HCT116 (cell line): ENCODE measurements around the gene STK11. TPM values are rescaled to one million over a fixed set of nuclear protein-coding genes. Genes with fewer than 3 reads are reported as not detected.

Experiments
- ATAC-seq: fragments of 200-7000 bp; cut with Tn5 transposase; 2 replicates; pipeline ENCODE4 v1.9.1; 2020; ENCODE audit warnings: mild to moderate bottlenecking, moderate library complexity
- BruUV-seq: library from RNA; stranded (reverse); fragments of 400-500 nt; replicated peaks from 2 replicates; lab custom pipeline; 2021; lab: Mats Ljungman, UMichigan
- CTCF ChIA-PET: fragments of 300-600 bp; sonication (Branson Sonifier 250); formaldehyde crosslinking; loops from one replicate; lab custom pipeline; 2021; ENCODE audit warnings: antibody characterized with exemption; lab: Charles Lee
- POLR2A ChIA-PET: fragments of 300-600, 350-600 bp; sonication (Branson Sonifier 250); formaldehyde crosslinking; loops from one replicate; lab custom pipeline; 2021; ENCODE audit warnings: antibody characterized with exemption; lab: Charles Lee
- RAD21 ChIA-PET, 2 experiments: fragments of 300-600 bp; sonication (Branson Sonifier 250); formaldehyde crosslinking; loops; one replicate each; lab custom pipeline; 2023; ENCODE audit warnings: low total read pairs in 2 of 2; ENCODE audit not compliant: uncharacterized antibody in 2 of 2, unreplicated experiment in 2 of 2, low non-redundant PET in 1 of 2; lab: Charles Lee
- DNase-seq: peaks from one replicate; pipeline ENCODE4 v3.0.0-alpha.2; 2010; ENCODE audit warnings: low read depth, low spot score
- H2AFZ ChIP-seq: fragments of 200-600 bp; shearing (Covaris generic), sonication (generic); 2 replicates; pipeline ENCODE4 v1.6.1; 2017; ENCODE audit warnings: low read depth, mixed run types, mixed read lengths, antibody characterized with exemption, low read length; ENCODE audit not compliant: poor library complexity, severe bottlenecking
- H3K27ac ChIP-seq: 2 replicates; pipeline ENCODE4 v1.5.1; 2012; ENCODE audit warnings: low read depth, low read length
- H3K27me3 ChIP-seq: fragments of 200-600 bp; sonication (generic); 2 replicates; pipeline ENCODE4 v1.6.1; 2016; ENCODE audit warnings: mixed run types, low read length, mixed read lengths; ENCODE audit not compliant: insufficient read depth
- H3K36me3 ChIP-seq, 2 experiments: fragments of 200-500 bp in 1 of 2; fragments of 200-600 bp in 1 of 2; sonication (Bioruptor generic) in 1 of 2; sonication (generic) in 1 of 2; 2 replicates each; pipeline versions ENCODE4 v1.5.1 to v1.6.1; 2014 to 2016; ENCODE audit warnings: low read length in 2 of 2, inconsistent platforms in 1 of 2, mixed read lengths in 1 of 2, mixed run types in 1 of 2; ENCODE audit not compliant: insufficient read depth in 2 of 2, control insufficient read depth in 1 of 2
- H3K4me1 ChIP-seq, 2 experiments: fragments of 200-600 bp in 1 of 2; sonication (generic) in 1 of 2; 2 replicates each; pipeline versions ENCODE4 v1.5.1 to v1.6.1; 2012 to 2017; ENCODE audit warnings: low read length in 2 of 2, inconsistent platforms in 1 of 2, mild to moderate bottlenecking in 1 of 2, mixed read lengths in 1 of 2, mixed run types in 1 of 2, moderate library complexity in 1 of 2; ENCODE audit not compliant: insufficient read depth in 2 of 2, control insufficient read depth in 1 of 2
- H3K4me2 ChIP-seq: fragments of 200-600 bp; sonication (generic); 2 replicates; pipeline ENCODE4 v1.6.1; 2017; ENCODE audit warnings: mixed run types, low read length, mixed read lengths
- H3K4me3 ChIP-seq, 2 experiments: fragments of 200-600 bp in 1 of 2; sonication (generic) in 1 of 2; replicated peaks in 1 of 2; 2 replicates each; pipeline ENCODE4 v1.5.1; 2011 to 2016; ENCODE audit warnings: low read length in 2 of 2, control low read depth in 1 of 2, low read depth in 1 of 2, mild to moderate bottlenecking in 1 of 2, mixed read lengths in 1 of 2, mixed run types in 1 of 2
- H3K79me2 ChIP-seq: fragments of 200-600 bp; sonication (generic); 2 replicates; pipeline ENCODE4 v1.6.1; 2017; ENCODE audit warnings: mild to moderate bottlenecking, mixed run types, low read length, moderate library complexity, mixed read lengths; ENCODE audit not compliant: insufficient read depth
- H3K9ac ChIP-seq: fragments of 200-600 bp; sonication (generic); 2 replicates; pipeline ENCODE4 v1.6.1; 2016; ENCODE audit warnings: low read length, mixed read lengths
- H3K9me2 ChIP-seq: fragments of 200-600 bp; sonication (generic), shearing (Covaris generic); 2 replicates; pipeline ENCODE4 v1.6.1; 2017; ENCODE audit warnings: mixed run types, mild to moderate bottlenecking, moderate library complexity; ENCODE audit not compliant: insufficient read depth
- H3K9me3 ChIP-seq, 2 experiments: fragments of 200-500 bp in 1 of 2; fragments of 200-600 bp in 1 of 2; sonication (Bioruptor generic) in 1 of 2; sonication (generic) in 1 of 2; 2 replicates each; pipeline ENCODE4 v1.6.1; 2014 to 2017; ENCODE audit warnings: low read length in 2 of 2, mixed read lengths in 2 of 2, inconsistent platforms in 1 of 2, low read depth in 1 of 2, mild to moderate bottlenecking in 1 of 2, mixed run types in 1 of 2, moderate library complexity in 1 of 2; ENCODE audit not compliant: control insufficient read depth in 1 of 2, insufficient read depth in 1 of 2
- H4K20me1 ChIP-seq: fragments of 200-600 bp; sonication (generic), shearing (Covaris generic); 2 replicates; pipeline ENCODE4 v1.6.1; 2017; ENCODE audit warnings: mixed run types, mild to moderate bottlenecking, moderate library complexity; ENCODE audit not compliant: insufficient read depth
- CEBPB ChIP-seq: IDR thresholded peaks from 2 replicates; pipeline ENCODE4 v1.6.1; 2012; ENCODE audit warnings: low read depth
- EGR1 ChIP-seq: IDR thresholded peaks from 2 replicates; pipeline ENCODE4 v1.6.1; 2012; ENCODE audit warnings: low read depth
- EZH2 ChIP-seq: fragments of 200-600 bp; sonication (generic); IDR thresholded peaks from 2 replicates; pipeline ENCODE4 v1.6.1; 2017; ENCODE audit warnings: antibody characterized with exemption, mixed run types
- EZH2phosphoT487 ChIP-seq: fragments of 200-600 bp; IDR thresholded peaks from 2 replicates; pipeline ENCODE4 v1.6.1; 2018; ENCODE audit warnings: antibody characterized with exemption, borderline replicate concordance
- JUND ChIP-seq: IDR thresholded peaks from 2 replicates; pipeline ENCODE4 v1.6.1; 2012
- POLR2AphosphoS5 ChIP-seq: IDR thresholded peaks from 2 replicates; pipeline ENCODE4 v1.6.1; 2011; ENCODE audit warnings: mild to moderate bottlenecking, low read depth, low read length, moderate library complexity
- SIN3A ChIP-seq: IDR thresholded peaks from 2 replicates; pipeline ENCODE4 v1.6.1; 2012; ENCODE audit warnings: low read depth
- SP1 ChIP-seq: IDR thresholded peaks from 2 replicates; pipeline ENCODE4 v1.6.1; 2012; ENCODE audit warnings: low read depth
- TCF7L2 ChIP-seq: IDR thresholded peaks from 2 replicates; pipeline ENCODE4 v1.7.0; 2011; ENCODE audit warnings: borderline replicate concordance, inconsistent platforms; ENCODE audit not compliant: insufficient read depth, insufficient read length; ENCODE audit errors: extremely low read depth
- YY1 ChIP-seq: IDR thresholded peaks from 2 replicates; pipeline ENCODE4 v1.6.1; 2011; ENCODE audit warnings: low read length, low read depth, moderate library complexity, mild to moderate bottlenecking; ENCODE audit not compliant: insufficient replicate concordance; ENCODE audit errors: extremely low read depth
- ZFX ChIP-seq: fragments of 450-650 bp; IDR thresholded peaks from 2 replicates; pipeline ENCODE4 v1.6.1; 2017
- intact Hi-C: fragments of 100-400 bp; cut with micrococcal nuclease; formaldehyde crosslinking; loops from 2 replicates; pipeline ENCODE4 v1.10.0; 2022
- total RNA-seq: library from RNA; stranded (reverse); gene quantifications from one replicate; pipeline ENCODE4 v1.2.1, GENCODE V29; 2021; ENCODE audit not compliant: unreplicated experiment
- TF ChIP-seq, protein P1 (sequence below): IDR thresholded peaks from 2 replicates; pipeline ENCODE4 v1.6.1; 2012
- TF ChIP-seq, protein P2 (sequence below): IDR thresholded peaks from 2 replicates; pipeline ENCODE4 v1.6.1; 2012
- TF ChIP-seq, protein P3 (sequence below): IDR thresholded peaks from 2 replicates; pipeline ENCODE4 v1.6.1; 2012; ENCODE audit warnings: low read depth

Gene STK11
- total RNA-seq, 1 experiment from 2014 or later = 86.9 TPM

DNA sequence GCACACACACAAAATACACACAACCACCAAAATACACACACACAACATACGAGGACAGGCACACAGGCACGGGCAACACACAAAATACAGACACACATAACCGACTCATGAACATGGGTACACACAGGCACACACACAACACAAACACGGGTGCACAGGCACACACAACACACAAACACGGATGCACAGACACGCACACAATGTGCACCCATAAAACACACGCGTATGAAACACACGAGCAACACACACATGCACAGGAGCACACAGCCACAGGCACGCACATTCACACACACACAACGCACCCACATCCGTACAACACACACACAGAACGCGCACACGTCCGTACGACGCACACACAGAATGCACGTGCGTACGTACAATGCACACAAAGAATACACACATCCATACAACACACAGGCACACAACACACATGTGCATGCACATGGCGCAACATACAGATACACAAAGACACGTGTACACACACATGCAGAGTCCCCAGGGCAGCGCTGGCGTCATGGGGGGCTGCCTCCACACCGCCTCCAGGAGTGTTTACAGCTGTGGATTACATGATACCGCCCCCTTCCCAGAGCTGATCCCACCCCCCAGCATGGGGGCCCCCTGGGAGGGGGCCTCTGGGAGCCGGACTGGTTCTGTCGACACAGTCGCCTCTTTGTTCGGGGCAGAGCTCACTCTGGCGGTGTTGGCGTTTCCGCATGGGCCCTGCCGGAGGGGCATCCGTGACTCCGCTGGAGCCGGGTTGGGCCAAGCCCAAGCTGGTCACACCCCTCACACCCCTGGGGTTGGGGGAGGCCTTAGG lies 34.4 kb upstream of the STK11 start:
- Histone ChIP-seq H3K9me3 (no peaks in the 10 kb centered on the region), H4K20me1 (no peaks in the 10 kb centered on the region), H3K36me3 (peaks cover 3 to 17% of the 10 kb centered on the region in 2 experiments; a peak in 2 of 4 replicates), H3K79me2 (peaks cover 79% of the 10 kb centered on the region), H3K4me1 (peaks cover 42 to 66% of the 10 kb centered on the region in 2 experiments), H3K9me2 (no peaks in the 10 kb centered on the region), H3K4me3 (no peak overlapping the region), H3K9ac (no peak overlapping the region)
- ChIA-PET POLR2A (no interaction called here), RAD21 (no interaction called here)
- no TSS peak for BruUV-seq
- ATAC-seq (no peak), DNase-seq (no peak)
- intact Hi-C loops = no loop called here
- no peak for TF ChIP-seq SIN3A
- TF ChIP-seq, all 23 proteins: peak for 0
- peak overlapping the region; percentile 28; the same call in 1 of the 2 replicates for H3K4me2 ChIP-seq
- CTCF ChIA-PET = no interaction called here
- no peaks in the 10 kb centered on the region for H3K27me3 ChIP-seq
- no peak overlapping the region; the same call in 1 of the 2 replicates for H3K27ac ChIP-seq
- no peak overlapping the region for H2AFZ ChIP-seq

DNA sequence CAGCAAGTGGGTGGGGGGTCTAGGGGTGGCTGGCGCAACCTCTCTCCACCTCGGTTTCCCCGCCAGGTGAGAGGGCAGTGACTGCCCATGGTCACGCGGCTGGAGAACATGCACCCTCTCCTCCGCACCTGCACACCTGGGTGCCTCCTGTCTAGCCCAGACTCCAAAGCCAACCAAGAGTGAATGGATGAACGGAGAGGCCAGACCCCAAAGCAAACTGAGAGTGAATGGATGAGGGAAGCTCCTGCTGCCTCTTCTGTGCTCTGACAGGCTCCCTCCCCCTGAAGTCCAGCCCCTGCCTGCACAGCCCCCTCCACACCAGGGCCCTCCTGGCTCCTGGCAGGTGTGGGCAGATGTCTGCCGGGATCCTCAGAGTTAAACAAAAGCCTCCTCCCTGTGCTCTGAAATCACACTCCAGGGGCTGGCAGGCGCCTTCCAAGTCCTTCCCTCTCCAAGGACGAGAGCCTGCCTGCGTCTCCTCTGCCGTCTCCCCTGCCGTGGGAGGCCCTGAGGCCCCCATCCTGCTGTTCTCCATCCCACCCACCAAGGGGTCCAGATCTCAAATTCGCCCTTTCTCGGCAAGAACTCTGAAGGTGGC lies 33.7 kb upstream of the STK11 start:
- no peak for DNase-seq
- Histone ChIP-seq H3K9ac (peak overlapping the region; percentile 99; the same call in 1 of the 2 replicates), H3K36me3 (peaks cover 0 to 13% of the 10 kb centered on the region in 2 experiments; a peak in 1 of 4 replicates), H3K27me3 (no peaks in the 10 kb centered on the region), H4K20me1 (no peaks in the 10 kb centered on the region), H3K4me3 (peak overlapping the region in 1 of 2 experiments; percentile 98; a peak in 2 of 4 replicates), H3K9me2 (no peaks in the 10 kb centered on the region), H2AFZ (no peak overlapping the region), H3K4me2 (peak overlapping the region; percentile 96), H3K27ac (peak overlapping the region; percentile 92), H3K4me1 (peaks cover 47 to 73% of the 10 kb centered on the region in 2 experiments), H3K79me2 (peaks cover 72% of the 10 kb centered on the region), H3K9me3 (no peaks in the 10 kb centered on the region)
- CTCF ChIA-PET = no interaction called here
- intact Hi-C loops = no loop called here
- RAD21 ChIA-PET = no interaction called here
- POLR2A ChIA-PET = no interaction called here
- BruUV-seq = no TSS peak
- ATAC-seq = no peak
- TF ChIP-seq, protein P1, sequence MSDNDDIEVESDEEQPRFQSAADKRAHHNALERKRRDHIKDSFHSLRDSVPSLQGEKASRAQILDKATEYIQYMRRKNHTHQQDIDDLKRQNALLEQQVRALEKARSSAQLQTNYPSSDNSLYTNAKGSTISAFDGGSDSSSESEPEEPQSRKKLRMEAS = no peak
- TF ChIP-seq EGR1 = no peak
- no peak for TF ChIP-seq SIN3A
- no peak for TF ChIP-seq POLR2AphosphoS5
- no peak for TF ChIP-seq ZFX
- TF ChIP-seq JUND = no peak
- no peak for TF ChIP-seq EZH2phosphoT487
- no peak for TF ChIP-seq SP1
- TF ChIP-seq, protein P2, sequence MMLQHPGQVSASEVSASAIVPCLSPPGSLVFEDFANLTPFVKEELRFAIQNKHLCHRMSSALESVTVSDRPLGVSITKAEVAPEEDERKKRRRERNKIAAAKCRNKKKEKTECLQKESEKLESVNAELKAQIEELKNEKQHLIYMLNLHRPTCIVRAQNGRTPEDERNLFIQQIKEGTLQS = no peak
- TF ChIP-seq EZH2 = no peak
- TF ChIP-seq, protein P3, sequence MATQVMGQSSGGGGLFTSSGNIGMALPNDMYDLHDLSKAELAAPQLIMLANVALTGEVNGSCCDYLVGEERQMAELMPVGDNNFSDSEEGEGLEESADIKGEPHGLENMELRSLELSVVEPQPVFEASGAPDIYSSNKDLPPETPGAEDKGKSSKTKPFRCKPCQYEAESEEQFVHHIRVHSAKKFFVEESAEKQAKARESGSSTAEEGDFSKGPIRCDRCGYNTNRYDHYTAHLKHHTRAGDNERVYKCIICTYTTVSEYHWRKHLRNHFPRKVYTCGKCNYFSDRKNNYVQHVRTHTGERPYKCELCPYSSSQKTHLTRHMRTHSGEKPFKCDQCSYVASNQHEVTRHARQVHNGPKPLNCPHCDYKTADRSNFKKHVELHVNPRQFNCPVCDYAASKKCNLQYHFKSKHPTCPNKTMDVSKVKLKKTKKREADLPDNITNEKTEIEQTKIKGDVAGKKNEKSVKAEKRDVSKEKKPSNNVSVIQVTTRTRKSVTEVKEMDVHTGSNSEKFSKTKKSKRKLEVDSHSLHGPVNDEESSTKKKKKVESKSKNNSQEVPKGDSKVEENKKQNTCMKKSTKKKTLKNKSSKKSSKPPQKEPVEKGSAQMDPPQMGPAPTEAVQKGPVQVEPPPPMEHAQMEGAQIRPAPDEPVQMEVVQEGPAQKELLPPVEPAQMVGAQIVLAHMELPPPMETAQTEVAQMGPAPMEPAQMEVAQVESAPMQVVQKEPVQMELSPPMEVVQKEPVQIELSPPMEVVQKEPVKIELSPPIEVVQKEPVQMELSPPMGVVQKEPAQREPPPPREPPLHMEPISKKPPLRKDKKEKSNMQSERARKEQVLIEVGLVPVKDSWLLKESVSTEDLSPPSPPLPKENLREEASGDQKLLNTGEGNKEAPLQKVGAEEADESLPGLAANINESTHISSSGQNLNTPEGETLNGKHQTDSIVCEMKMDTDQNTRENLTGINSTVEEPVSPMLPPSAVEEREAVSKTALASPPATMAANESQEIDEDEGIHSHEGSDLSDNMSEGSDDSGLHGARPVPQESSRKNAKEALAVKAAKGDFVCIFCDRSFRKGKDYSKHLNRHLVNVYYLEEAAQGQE = no peak
- no peak for TF ChIP-seq YY1
- no peak for TF ChIP-seq CEBPB
- no peak for TF ChIP-seq TCF7L2
